Endothelial cell of umbilical vein (primary cell): ENCODE measurements around the gene DOCK4. TPM values are rescaled to one million over a fixed set of nuclear protein-coding genes. Genes with fewer than 3 reads are reported as not detected.

ENCODE experiments used
- BruUV-seq: library from RNA; stranded (reverse); fragments of 400-500 nt; replicated peaks from 2 replicates; lab custom pipeline; 2021; lab: Mats Ljungman, UMichigan
- CTCF ChIA-PET: fragments of 300-600, 350-600 bp; sonication (Branson Sonifier 250); formaldehyde crosslinking; loops from one replicate; lab custom pipeline; 2021; ENCODE audit warnings: antibody characterized with exemption, inconsistent platforms; lab: Charles Lee
- POLR2A ChIA-PET: fragments of 300-600, 350-600 bp; sonication (Branson Sonifier 250); formaldehyde crosslinking; loops from one replicate; lab custom pipeline; 2021; ENCODE audit warnings: antibody characterized with exemption, inconsistent platforms; lab: Charles Lee
- DNase-seq: peaks from one replicate; pipeline ENCODE4 v3.0.0-alpha.2; 2011; ENCODE audit warnings: low read depth, low spot score
- FAIRE-seq: peaks from 2 replicates; lab custom pipeline; 2011; peaks lifted over from hg19 to GRCh38; lab: Jason Lieb, UNC
- H2AFZ ChIP-seq: 2 replicates; pipeline ENCODE4 v1.6.0; 2012; ENCODE audit warnings: low read depth, low read length, control low read depth, inconsistent platforms
- H3K27ac ChIP-seq: 2 replicates; pipeline ENCODE4 v1.5.1; 2011; ENCODE audit warnings: low read depth, mild to moderate bottlenecking, control low read depth, low read length, moderate library complexity; ENCODE audit not compliant: insufficient read depth
- H3K27me3 ChIP-seq, 2 experiments: 2 replicates each; pipeline versions ENCODE4 v1.6.0 to v1.6.1; 2011; ENCODE audit warnings: low read length in 2 of 2, mixed read lengths in 1 of 2; ENCODE audit not compliant: control insufficient read depth in 2 of 2, insufficient read depth in 2 of 2
- H3K36me3 ChIP-seq, 2 experiments: 2 replicates in 1 of 2; 3 replicates in 1 of 2; pipeline ENCODE4 v1.5.1; 2011; ENCODE audit warnings: low read length in 2 of 2, mild to moderate bottlenecking in 1 of 2, moderate library complexity in 1 of 2; ENCODE audit not compliant: control insufficient read depth in 2 of 2, insufficient read depth in 2 of 2; ENCODE audit errors: extremely low read depth in 1 of 2
- H3K4me1 ChIP-seq: 3 replicates; pipeline ENCODE4 v1.5.1; 2011; ENCODE audit warnings: mild to moderate bottlenecking, low read length; ENCODE audit not compliant: control insufficient read depth, insufficient read depth; ENCODE audit errors: extremely low read depth
- H3K4me2 ChIP-seq: 2 replicates; pipeline ENCODE4 v1.6.1; 2011; ENCODE audit warnings: low read length, control low read depth, mixed read lengths; ENCODE audit not compliant: insufficient read depth
- H3K4me3 ChIP-seq, 3 experiments: fragments of 200-600 bp in 1 of 3; sonication (generic), shearing (Covaris generic) in 1 of 3; replicated peaks in 1 of 3; 2 replicates each; pipeline ENCODE4 v1.5.1; 2011 to 2016; ENCODE audit warnings: control low read depth in 3 of 3, low read length in 3 of 3, mild to moderate bottlenecking in 2 of 3, inconsistent platforms in 1 of 3, low read depth in 1 of 3, moderate library complexity in 1 of 3; ENCODE audit not compliant: insufficient read depth in 1 of 3
- H3K79me2 ChIP-seq: 2 replicates; pipeline ENCODE4 v1.6.0; 2012; ENCODE audit warnings: low read length, inconsistent platforms; ENCODE audit not compliant: control insufficient read depth, insufficient read depth
- H3K9ac ChIP-seq: replicated peaks from 2 replicates; pipeline ENCODE3; 2011; ENCODE audit warnings: low read length, control low read depth; ENCODE audit not compliant: insufficient read depth; ENCODE audit errors: extremely low read depth
- H3K9me1 ChIP-seq: replicated peaks from 3 replicates; pipeline ENCODE4 v1.6.0; 2011; ENCODE audit warnings: mild to moderate bottlenecking, low read length; ENCODE audit not compliant: control insufficient read depth, insufficient read depth; ENCODE audit errors: extremely low read depth
- H3K9me3 ChIP-seq: replicated peaks from 2 replicates; pipeline ENCODE4 v1.5.1; 2012; ENCODE audit warnings: low read length, inconsistent platforms; ENCODE audit not compliant: control insufficient read depth, insufficient read depth
- H4K20me1 ChIP-seq: replicated peaks from 2 replicates; pipeline ENCODE3; 2011; ENCODE audit warnings: mild to moderate bottlenecking, low read length; ENCODE audit not compliant: control insufficient read depth, insufficient read depth; ENCODE audit errors: extremely low read depth
- CTCF ChIP-seq, 2 donors: IDR thresholded peaks; 1 replicate in 1 of 2; 2 replicates in 1 of 2; pipeline ENCODE4 v1.5.1; 2011; ENCODE audit warnings: low read length in 2 of 2, mild to moderate bottlenecking in 2 of 2, moderate library complexity in 2 of 2, control low read depth in 1 of 2, inconsistent platforms in 1 of 2, low read depth in 1 of 2; ENCODE audit not compliant: insufficient read depth in 1 of 2; ENCODE audit errors: extremely low read depth in 1 of 2
- EZH2 ChIP-seq: IDR thresholded peaks from 2 replicates; pipeline ENCODE4 v1.6.1; 2012; ENCODE audit warnings: borderline replicate concordance, low read depth, mild to moderate bottlenecking, moderate library complexity, low read length, inconsistent platforms; ENCODE audit not compliant: severe bottlenecking
- FOS ChIP-seq: IDR thresholded peaks from 2 replicates; pipeline ENCODE4 v1.6.1; 2011; ENCODE audit warnings: mild to moderate bottlenecking, low read length, moderate library complexity, borderline replicate concordance; ENCODE audit not compliant: insufficient read depth
- GATA2 ChIP-seq: IDR thresholded peaks from 2 replicates; pipeline ENCODE4 v1.7.0; 2011; ENCODE audit warnings: low read depth, mild to moderate bottlenecking, moderate library complexity, mixed read lengths, low read length; ENCODE audit not compliant: insufficient read length, insufficient read depth
- JUN ChIP-seq: IDR thresholded peaks from 2 replicates; pipeline ENCODE4 v1.6.1; 2011; ENCODE audit warnings: borderline replicate concordance, low read depth; ENCODE audit not compliant: insufficient read length, insufficient read depth
- MAX ChIP-seq: IDR thresholded peaks from 2 replicates; pipeline ENCODE4 v1.6.1; 2011; ENCODE audit not compliant: insufficient read depth, insufficient read length
- MYC ChIP-seq: IDR thresholded peaks from one replicate; pipeline ENCODE4 v1.6.1; 2011; ENCODE audit warnings: mild to moderate bottlenecking, low read depth, low read length
- POLR2A ChIP-seq: IDR thresholded peaks from 2 replicates; pipeline ENCODE4 v1.6.1; 2012; ENCODE audit warnings: low read depth, mild to moderate bottlenecking, control low read depth, low read length
- POLR2AphosphoS5 ChIP-seq: IDR thresholded peaks from 2 replicates; pipeline ENCODE4 v1.6.1; 2012; ENCODE audit warnings: low read depth, mild to moderate bottlenecking, control low read depth, low read length, moderate library complexity; ENCODE audit not compliant: insufficient read depth
- dilution Hi-C: fragments of 300-500 bp; cut with MboI; formaldehyde crosslinking; loops from one replicate; pipeline ENCODE4 v1.15.0; 2019; ENCODE audit warnings: low sequenced_read_pairs; ENCODE audit not compliant: extremely low pct_ligation_motif_present
- intact Hi-C: fragments of 100-400 bp; cut with micrococcal nuclease; formaldehyde crosslinking; loops from one replicate; pipeline ENCODE4 v1.10.0; 2022
- polyA plus RNA-seq, 4 experiments: library from polyadenylated mRNA; depleted of rRNA in 3 of 4; stranded (reverse) in 3 of 4; unstranded in 1 of 4; fragments of >200 nt; gene quantifications; 2 replicates each; pipeline versions ENCODE4 v1.2.1 to v1.2.3, GENCODE V29; 2011 to 2012; ENCODE audit warnings: missing spikeins in 1 of 4
- total RNA-seq: library from RNA; stranded (reverse); gene quantifications from 2 replicates; pipeline ENCODE4 v1.2.3, GENCODE V29; 2021

The DOCK4 gene
- total and polyA plus RNA-seq, 2 donors (not counting 3 experiments of a cell fraction or from before 2014, with no cell fraction given) = 47.4 to 164 TPM

GRCh38 chr7:112152186-112152585 lies 54.0 kb downstream of the DOCK4 start:
- Histone ChIP-seq H3K27ac (no peak overlapping the region), H3K9me3 (no peaks in the 10 kb centered on the region), H3K4me2 (no peak overlapping the region), H4K20me1 (peaks cover 11% of the 10 kb centered on the region), H2AFZ (no peak overlapping the region), H3K79me2 (peaks cover 99% of the 10 kb centered on the region), H3K4me3 (no peak overlapping the region), H3K9me1 (peaks cover 4% of the 10 kb centered on the region), H3K4me1 (peaks cover 7% of the 10 kb centered on the region), H3K9ac (no peak overlapping the region), H3K27me3 (no peaks in the 10 kb centered on the region), H3K36me3 (peaks cover 0 to 2% of the 10 kb centered on the region in 2 experiments)
- POLR2A ChIA-PET = interaction anchor here (1.2 kb wide), 1 partner anchor 10 kb away, joined by 4 read pairs; no protein-coding TSS in a partner anchor
- intact Hi-C loops (no loop called here), dilution Hi-C loops (no loop called here)
- BruUV-seq = no TSS peak
- CTCF ChIA-PET = interaction anchor here (0.7 to 2.2 kb wide), 3 partner anchors 12 to 111 kb away, joined by 3 to 7 read pairs (median 5); no protein-coding TSS in a partner anchor
- DNase-seq (no peak), FAIRE-seq (no peak)
- TF ChIP-seq CTCF (IDR thresholded peaks at IDR 0.05; ENCODE audit: extremely low read depth in 1 of 2, insufficient read depth in 1 of 2, low read depth in 1 of 2, low read length in 2 of 2) (no peak), JUN (no peak), POLR2A (no peak), MAX (no peak), GATA2 (no peak), EZH2 (no peak), MYC (no peak), POLR2AphosphoS5 (no peak), FOS (no peak)
